COLO829 (cell line): Measurements from ENCODE around the gene BTBD17.
A peak's percentile ranks its signal among the peaks of the same experiment; 100 is the strongest.

Experiments
- DNase-seq: peaks from one replicate; pipeline ENCODE4 v3.0.0; 2012; ENCODE audit warnings: low spot score

BTBD17 gene

DNA sequence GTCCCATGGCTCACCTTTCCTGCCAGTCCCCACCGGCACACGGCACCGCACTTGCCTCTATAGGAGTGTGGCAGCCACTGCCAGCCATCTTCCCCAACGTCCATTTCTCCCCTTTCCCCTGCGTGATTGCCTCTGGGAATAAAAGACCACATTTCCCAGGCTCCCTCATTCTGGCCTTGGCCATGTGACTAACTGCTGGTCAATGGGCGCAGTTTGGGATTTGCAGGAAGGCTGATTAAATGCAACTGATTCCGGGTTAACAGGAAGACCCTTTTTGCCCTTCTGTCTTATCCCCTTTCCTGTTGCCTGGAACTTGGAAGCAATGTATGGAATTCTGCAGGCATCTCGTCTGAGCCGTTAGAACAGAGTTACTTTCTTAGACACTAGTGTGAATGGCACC, 3.0 kb downstream of the BTBD17 start:
- no peak for DNase-seq

DNA sequence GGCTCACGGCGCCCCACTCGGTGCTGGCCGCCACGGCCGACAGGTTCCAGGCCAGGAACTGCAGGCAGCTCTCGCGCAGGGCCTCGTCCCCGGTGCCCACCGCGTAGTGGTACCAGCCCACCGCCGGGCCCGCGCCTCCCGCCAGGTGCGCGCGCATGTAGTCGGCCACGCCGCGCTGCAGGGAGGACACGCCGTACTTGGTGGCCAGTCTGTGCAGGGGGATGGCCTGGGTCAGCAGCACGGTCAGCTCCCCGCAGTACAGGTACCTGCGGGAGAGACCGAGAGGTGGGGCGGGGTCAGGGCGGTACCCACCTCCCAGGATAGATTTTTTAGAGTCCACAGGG, 4.2 kb downstream of the BTBD17 start:
- DNase-seq, result no peak

DNA sequence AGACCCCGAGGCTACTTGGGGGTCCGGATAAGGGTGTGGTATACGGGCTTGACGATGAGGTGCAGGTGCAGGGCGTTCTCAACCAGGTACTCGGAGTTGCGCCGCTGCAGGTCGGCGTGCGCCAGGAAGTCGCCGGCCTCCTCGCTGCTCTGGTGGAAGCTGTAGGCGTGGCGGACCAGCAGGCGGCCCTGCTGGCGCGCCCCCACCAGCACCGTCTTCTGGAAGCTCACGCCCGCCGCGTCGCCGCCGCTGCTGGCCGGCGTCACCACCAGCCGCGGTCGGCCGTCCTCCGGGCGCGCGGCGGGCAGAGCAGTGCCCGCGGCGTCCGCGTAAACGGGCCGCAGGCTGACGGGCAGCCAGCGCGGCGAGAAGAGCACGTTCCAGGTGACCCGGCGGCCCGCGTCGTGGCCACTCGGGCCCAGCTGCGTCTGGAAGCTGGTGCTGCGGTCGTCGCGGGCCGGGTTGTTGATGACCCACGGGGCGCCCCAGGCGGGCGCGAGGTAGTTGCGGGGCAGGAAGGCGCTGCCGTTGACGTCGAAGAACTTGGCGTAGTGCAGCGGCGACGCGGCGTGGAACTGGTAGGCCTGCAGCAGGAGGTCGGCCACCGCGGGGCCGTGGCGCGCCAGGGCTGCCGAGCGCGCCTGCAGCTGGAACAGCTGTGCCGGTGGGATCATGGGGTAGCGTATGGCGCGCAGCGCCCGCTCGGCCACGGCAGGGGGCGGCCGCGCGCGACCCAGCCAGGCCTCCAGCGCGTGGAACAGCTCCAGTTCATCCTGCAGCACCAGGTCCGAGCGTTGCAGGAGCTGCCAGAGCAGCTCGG, 4.8 kb downstream of the BTBD17 start:
- DNase-seq, result no peak

- no peak for DNase-seq
Observed at GRCh38 chr17:74355065-74355464, 6.6 kb downstream of the BTBD17 start.

DNA sequence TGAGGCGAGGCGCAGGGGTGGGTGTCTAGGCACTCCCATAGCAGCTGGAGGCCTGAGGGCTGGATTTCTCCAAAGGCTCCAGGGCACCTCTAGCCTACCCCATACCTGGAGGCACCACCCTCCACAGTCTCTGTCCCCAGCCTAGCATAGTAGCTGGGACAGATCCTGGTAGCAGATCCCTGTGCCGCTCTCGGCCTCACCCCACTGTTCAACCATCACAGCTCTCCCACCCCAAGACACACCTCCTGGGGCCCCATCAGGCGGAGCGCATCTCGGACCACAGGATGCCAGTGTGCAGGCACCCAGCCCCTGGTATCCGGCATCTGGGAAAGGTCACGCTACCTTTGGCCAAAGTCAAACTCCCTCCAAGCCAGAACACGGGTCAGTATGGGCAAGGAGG, 7.1 kb downstream of the BTBD17 start:
- no peak for DNase-seq

- peak; percentile 34 for DNase-seq
Observed at GRCh38 chr17:74354123-74354522, 7.5 kb downstream of the BTBD17 start.

DNA sequence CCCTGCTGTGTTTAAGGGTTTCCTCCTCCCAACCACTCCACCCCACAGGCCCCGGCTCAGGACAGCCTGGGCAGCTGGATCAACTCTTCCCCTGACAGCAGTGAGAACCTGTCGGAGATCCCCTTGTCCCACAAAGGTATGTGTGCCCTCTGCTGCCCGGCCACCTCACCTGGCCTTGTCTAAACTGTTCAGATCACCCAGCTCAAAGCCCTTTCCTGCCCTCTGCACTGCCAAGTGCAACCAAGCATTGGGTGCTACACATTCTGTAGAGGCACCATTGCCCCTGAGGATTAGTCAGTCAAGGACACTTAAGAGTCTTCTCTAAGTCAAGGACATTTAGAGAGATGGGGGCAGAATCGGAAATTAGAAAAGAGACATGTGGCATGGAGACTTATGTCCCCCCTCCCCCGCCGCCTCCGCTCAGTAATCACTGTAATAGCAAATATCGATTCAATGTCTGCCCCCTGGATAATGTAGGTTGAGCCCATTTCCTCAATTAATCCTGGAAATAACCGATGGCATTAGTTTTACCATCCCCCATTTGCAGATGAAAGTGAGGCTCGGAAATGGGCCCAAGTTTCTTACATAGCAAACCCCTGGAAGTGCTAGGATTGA, 8.1 kb downstream of the BTBD17 start:
- DNase-seq, result no peak

- DNase-seq, result no peak
Observed at GRCh38 chr17:74351552-74352210, 10.0 kb downstream of the BTBD17 start.

- no peak for DNase-seq
Observed at GRCh38 chr17:74350486-74350885, 11.2 kb downstream of the BTBD17 start.

DNA sequence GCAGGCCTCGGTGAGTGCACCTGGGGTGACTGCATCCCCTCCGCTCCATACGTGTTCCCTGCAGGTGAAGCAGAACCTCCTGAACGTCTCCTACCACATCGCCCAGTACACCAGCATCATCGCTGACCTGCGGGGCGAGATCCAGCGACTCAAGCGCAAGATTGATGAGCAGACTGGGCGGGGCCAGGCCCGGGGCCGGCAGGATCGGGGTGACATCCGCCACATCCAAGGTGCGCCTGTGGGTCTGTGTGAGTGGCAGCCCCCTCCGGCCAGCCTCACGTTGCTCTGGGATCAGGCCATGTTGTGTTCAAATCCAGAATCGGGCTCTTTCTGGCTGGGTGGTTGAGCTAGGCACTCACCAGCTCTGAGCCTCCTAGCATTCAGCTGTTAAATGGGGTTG, 12.5 kb downstream of the BTBD17 start:
- no peak for DNase-seq

DNA sequence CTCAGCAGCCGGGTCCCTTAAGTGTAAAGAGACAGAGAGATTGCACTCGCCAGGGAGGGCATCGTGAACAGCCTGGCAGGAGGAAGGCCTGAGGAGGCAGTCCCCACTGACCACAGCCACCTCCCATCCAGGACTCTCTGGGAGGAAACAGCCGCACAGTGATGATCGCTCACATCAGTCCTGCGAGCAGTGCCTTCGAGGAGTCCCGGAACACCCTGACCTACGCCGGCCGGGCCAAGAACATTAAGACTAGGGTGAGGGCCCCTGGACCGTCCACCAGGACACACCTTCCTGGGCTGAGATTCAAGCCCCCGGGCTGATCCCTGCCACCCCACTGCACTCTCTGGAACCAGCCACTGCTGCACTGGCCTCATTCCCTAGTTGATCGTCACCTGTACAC, 14.0 kb downstream of the BTBD17 start:
- DNase-seq, result no peak

DNA sequence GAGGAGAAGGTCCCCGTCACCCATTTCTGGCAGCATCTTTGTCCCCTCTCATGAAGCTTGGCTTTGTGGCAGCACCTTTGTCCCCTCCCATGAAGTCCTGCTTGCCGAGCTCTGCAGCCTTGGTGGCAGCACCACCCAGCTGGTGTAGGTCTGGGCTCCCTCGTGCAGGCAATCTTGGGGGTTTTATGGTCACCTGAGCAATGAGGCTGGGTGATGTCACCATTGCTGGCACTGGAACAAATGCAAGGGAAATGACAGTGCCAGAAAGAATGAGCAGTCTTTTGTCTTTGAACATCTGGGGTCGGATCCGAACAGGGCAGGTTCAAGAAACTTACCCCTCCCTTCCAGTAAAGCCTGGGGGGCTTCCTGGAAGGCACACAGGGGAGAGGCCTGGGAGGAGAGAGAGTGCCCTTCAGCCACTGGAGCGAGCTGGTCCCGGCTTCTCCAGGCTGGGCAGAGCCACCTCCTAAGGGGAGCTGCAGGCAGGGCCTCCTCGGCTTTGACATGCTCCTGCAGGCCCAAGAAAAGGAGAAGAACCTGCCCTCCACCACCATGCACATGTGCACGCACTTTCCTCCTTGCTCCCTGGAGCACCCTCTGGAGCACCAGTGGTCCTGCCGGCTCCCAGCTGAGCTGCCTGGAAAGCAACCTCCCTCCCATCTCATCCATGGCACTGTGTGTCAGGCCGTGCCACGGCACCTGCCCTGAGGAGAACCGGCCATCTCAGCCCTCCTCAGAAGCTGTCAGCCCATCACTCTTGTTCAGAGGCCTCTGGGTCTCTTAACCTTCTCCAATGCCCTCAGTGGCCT, 16.0 kb downstream of the BTBD17 start:
- DNase-seq, result no peak

DNA sequence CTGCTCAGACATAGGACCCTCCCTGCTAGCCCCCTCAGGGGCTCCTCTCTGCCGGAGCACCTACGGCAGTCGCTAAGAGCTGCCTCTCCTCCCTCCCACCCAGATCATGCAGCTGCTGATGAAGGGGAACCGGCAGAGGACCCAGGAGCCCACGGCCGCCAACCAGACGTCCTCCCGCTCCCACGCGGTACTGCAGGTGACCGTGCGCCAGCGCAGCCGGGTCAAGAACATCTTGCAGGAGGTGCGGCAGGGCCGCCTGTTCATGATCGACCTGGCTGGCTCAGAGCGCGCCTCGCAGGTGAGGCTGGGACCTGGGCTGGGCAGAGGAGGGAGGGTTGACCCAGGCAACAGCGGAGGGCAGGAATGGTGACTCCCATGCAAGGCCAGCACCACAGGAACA, 17.0 kb downstream of the BTBD17 start:
- DNase-seq, result no peak

- DNase-seq, result no peak
Observed at GRCh38 chr17:74343526-74344284, 18.0 kb downstream of the BTBD17 start.

DNA sequence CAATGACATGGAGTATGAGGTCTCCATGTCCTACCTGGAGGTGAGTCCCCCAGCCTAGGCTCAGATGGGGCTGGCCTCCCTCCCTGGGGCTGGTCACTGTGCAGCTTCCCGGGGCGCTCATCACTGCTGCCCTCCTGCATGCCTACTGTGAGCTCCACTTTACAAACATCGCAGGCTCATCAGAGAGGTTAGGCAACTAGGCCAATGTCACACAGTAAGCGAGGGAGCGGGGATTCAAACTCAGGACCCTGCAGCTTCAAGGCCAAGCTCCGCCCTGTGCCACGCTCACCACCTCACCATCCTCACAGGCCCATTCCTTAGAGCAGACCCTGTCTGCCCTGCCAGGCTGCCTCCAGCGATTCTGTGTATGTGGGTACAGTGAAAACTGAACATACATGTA, 18.5 kb downstream of the BTBD17 start:
- DNase-seq, result no peak

DNA sequence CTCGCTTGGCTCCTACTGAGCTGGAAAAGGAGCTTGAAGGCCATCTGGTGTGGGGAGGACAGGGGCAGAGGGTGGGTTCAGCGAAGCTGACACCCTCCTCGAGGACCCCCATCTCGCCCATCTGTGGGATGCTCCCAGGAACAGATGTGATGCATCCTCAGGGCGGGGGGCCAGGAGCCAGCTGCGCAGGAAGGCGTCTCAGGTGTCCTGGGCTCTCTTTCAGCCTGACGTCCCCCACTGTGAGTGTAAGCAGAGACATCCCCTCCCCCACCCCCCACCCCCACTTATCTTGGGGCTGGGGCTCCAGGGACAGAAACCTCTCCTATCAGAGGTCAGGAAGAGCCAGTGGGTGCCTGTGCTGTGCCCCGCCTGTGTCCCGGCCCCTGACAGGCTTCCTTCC, 19.4 kb downstream of the BTBD17 start:
- no peak for DNase-seq

GRCh38 chr17:74340470-74341023, 21.1 kb downstream of the BTBD17 start:
- no peak for DNase-seq

DNA sequence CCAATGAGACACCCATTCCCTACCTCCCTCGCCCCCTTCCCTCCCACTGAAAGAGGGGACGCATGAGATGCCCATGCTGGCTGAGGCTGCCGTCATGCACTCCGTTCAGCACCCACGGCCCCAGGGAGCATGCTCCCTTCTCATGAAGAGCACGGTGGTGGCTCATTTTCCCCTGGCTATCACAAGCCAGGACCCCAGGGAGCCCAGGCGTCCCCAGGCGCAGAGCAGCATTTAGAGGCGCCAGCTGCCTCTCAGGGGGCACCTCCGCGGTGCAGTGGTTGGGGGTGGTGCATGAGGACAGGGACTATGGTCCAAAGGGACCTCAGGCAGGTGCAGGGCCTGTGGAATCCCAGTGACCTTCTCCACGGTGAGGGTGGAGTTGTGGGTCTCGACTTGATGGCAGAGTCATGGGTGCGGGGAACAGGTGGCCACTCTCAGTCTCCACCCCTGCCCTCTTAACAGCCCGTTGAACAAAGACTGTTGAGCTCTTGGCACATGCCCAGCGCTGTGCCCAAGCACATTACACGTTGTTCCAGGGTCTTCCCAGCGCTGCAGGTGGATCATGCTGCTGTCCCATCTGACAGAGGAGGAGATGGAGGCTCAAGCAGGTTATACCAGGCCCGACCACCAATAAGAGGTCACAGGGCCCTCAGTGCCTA, 22.0 kb downstream of the BTBD17 start:
- no peak for DNase-seq

DNA sequence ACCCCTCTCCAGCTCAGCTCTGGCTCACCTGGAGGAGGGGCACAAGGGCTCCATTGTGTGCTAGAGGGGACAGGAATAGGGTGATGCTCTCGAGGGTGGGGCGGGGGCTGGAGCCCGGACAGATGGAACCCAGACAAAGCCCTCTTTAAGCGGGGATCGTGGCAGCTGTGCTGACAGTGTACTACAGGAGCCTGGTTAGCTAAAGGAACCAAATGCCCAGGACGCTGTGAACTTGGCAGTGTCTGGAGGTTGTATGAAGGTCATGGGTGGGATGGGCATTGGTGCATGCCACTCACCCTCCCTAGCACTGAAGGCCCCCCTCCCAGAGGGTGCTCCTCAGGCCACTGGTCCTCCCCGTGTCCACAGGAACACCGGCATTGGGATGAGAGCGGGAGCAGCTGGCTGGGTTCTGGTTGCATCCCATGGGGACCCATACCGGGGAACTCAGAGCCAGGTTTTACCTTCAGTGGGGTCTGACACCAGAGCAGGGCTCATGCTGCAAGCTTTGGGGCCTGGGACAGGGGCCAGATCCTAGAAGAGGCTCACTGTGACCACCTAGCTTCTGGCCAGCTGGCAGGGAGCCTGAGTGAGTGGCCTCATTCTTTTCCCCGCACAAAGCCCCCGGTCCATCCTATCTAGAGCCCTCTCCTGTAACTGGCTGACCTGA, 23.7 kb downstream of the BTBD17 start:
- no peak for DNase-seq

- no peak for DNase-seq
Observed at GRCh38 chr17:74336307-74336706, 25.4 kb downstream of the BTBD17 start.
